ENCODE data around the gene FREM1. TPM values are rescaled to one million over a fixed set of nuclear protein-coding genes. Genes with fewer than 3 reads are reported as not detected.
"Not testable (repeated sequence)": the region's sequence is repeated elsewhere in the genome, so short reads cannot be mapped to it uniquely, and the experiment has no call there.

FREM1 gene
- total and polyA plus RNA-seq, 10 of the 15 experiments (the other 5 are each of a cell fraction or from before 2014, with no cell fraction given), result 0.01 to 0.16 (median 0.08) TPM; not detected in 7

GRCh38 chr9:14923701-14924100 is 13.5 kb upstream of the FREM1 start:
- BruUV-seq (replicated peaks), result no TSS peak
- no peak for TF ChIP-seq CREB1 (IDR thresholded peaks at IDR 0.05; ENCODE audit: low read depth)
- TF ChIP-seq LARP7 (IDR thresholded peaks at IDR 0.05), result no peak
- no peak for TF ChIP-seq CEBPZ (IDR thresholded peaks at IDR 0.05; ENCODE audit: low read depth, low read length)
- TF ChIP-seq JUNB (IDR thresholded peaks at IDR 0.05), result no peak
- no peak for TF ChIP-seq MEF2B (IDR thresholded peaks at IDR 0.05; ENCODE audit: partially characterized antibody, poor library complexity, severe bottlenecking)
- TF ChIP-seq NKRF (conservative IDR thresholded peaks at IDR 0.05), result no peak
- TF ChIP-seq SMARCA5 (IDR thresholded peaks at IDR 0.05), result no peak
- TF ChIP-seq ZNF687 (IDR thresholded peaks at IDR 0.05), result no peak
- H3K79me2 ChIP-seq (ENCODE audit: control insufficient read depth, insufficient read depth, low read length), result no peaks in the 10 kb centered on the region
- POLR2A ChIA-PET, result no interaction called here
- RAD21 ChIA-PET (ENCODE audit: unreplicated experiment), result no interaction called here
- no peak overlapping the region for H3K9ac ChIP-seq (ENCODE audit: control insufficient read depth, insufficient read depth, low read length)
- FAIRE-seq (no peak), ATAC-seq (no peak), DNase-seq (ENCODE audit: low read depth, low spot score) (no peak)
- SMC1A ChIA-PET (ENCODE audit: uncharacterized antibody, unreplicated experiment), result no interaction called here
- H4K20me1 ChIP-seq (ENCODE audit: control insufficient read depth, insufficient read depth), result no peaks in the 10 kb centered on the region
- H3K27me3 ChIP-seq (replicated peaks in 1 of 2; ENCODE audit: control insufficient read depth in 2 of 2, insufficient read depth in 2 of 2, low read length in 1 of 2), result no peaks in the 10 kb centered on the region; a peak in 1 of 4 replicates
- WGBS (ENCODE audit: insufficient coverage, insufficient replicate concordance, low lambda C conversion rate, missing lambda C conversion rate), result 0% methylated on average over 2 of the region's 2 CpGs
- no peak overlapping the region for H3K27ac ChIP-seq (ENCODE audit: control insufficient read depth, insufficient read depth)
- H3K4me1 ChIP-seq (ENCODE audit: control insufficient read depth, insufficient read depth, low read length), result no peaks in the 10 kb centered on the region
- no peak overlapping the region for H3K4me3 ChIP-seq
- no peak overlapping the region for H3K4me2 ChIP-seq (ENCODE audit: control insufficient read depth, insufficient read depth)
- no peaks in the 10 kb centered on the region for H3K9me3 ChIP-seq (replicated peaks; ENCODE audit: control insufficient read depth, insufficient read depth, low read length)
- CTCF ChIA-PET, result no interaction called here
- intact Hi-C loops (cut with micrococcal nuclease; ENCODE audit: unreplicated experiment) (no loop called here), in situ Hi-C loops (cut with MboI) (no loop called here)
- no peak overlapping the region for H2AFZ ChIP-seq (ENCODE audit: control insufficient read depth, low read depth, low read length)
- no peaks in the 10 kb centered on the region for H3K36me3 ChIP-seq (ENCODE audit: control insufficient read depth in 2 of 2, insufficient read depth in 2 of 2, low read length in 1 of 2)

- POLR2A ChIA-PET; SMC1A ChIA-PET (ENCODE audit: uncharacterized antibody, unreplicated experiment); H3K9me3 ChIP-seq (replicated peaks; ENCODE audit: control insufficient read depth, insufficient read depth, low read length); H3K9ac ChIP-seq (ENCODE audit: control insufficient read depth, insufficient read depth, low read length); H3K79me2 ChIP-seq (ENCODE audit: control insufficient read depth, insufficient read depth, low read length); ATAC-seq; H3K27me3 ChIP-seq (replicated peaks in 1 of 2; ENCODE audit: control insufficient read depth in 2 of 2, insufficient read depth in 2 of 2, low read length in 1 of 2); RAD21 ChIA-PET (ENCODE audit: unreplicated experiment); FAIRE-seq; H3K27ac ChIP-seq (ENCODE audit: control insufficient read depth, insufficient read depth); H4K20me1 ChIP-seq (ENCODE audit: control insufficient read depth, insufficient read depth); intact Hi-C loops (cut with micrococcal nuclease; ENCODE audit: unreplicated experiment); H2AFZ ChIP-seq (ENCODE audit: control insufficient read depth, low read depth, low read length); H3K4me2 ChIP-seq (ENCODE audit: control insufficient read depth, insufficient read depth); BruUV-seq (replicated peaks); H3K4me3 ChIP-seq; in situ Hi-C loops (cut with MboI); H3K36me3 ChIP-seq (ENCODE audit: control insufficient read depth in 2 of 2, insufficient read depth in 2 of 2, low read length in 1 of 2); H3K4me1 ChIP-seq (ENCODE audit: control insufficient read depth, insufficient read depth, low read length); CTCF ChIA-PET; DNase-seq (ENCODE audit: low read depth, low spot score): not testable (repeated sequence)
- 29% methylated on average over 3 of the region's 3 CpGs for WGBS (ENCODE audit: insufficient coverage, insufficient replicate concordance, low lambda C conversion rate, missing lambda C conversion rate)
Observed at GRCh38 chr9:14920805-14921204, 10.6 kb upstream of the FREM1 start.
